Spleen (tissue), 11 donors: ENCODE results near the gene CACNA1D. TPM values are rescaled to one million over a fixed set of nuclear protein-coding genes. Genes with fewer than 3 reads are reported as not detected.

ENCODE experiments used
- DNase-seq: peaks from one replicate; pipeline ENCODE4 v3.0.0-alpha.2; 2020
- H3K27ac ChIP-seq, 8 donors: fragments of 200-600 bp; sonication (generic) in 7 of 8; 1 replicate in 4 of 8; 2 replicates in 4 of 8; pipeline versions ENCODE4 v1.5.0 to v1.8.0; 2016 to 2021; ENCODE audit warnings: inconsistent platforms in 4 of 8, mild to moderate bottlenecking in 4 of 8, moderate library complexity in 1 of 8
- H3K27me3 ChIP-seq, 7 donors: fragments of 200-600 bp; sonication (generic) in 6 of 7; replicated peaks in 1 of 7; 1 replicate in 4 of 7; 2 replicates in 3 of 7; pipeline versions ENCODE4 v1.5.0 to v1.8.0; 2016 to 2021; ENCODE audit warnings: inconsistent platforms in 3 of 7, mild to moderate bottlenecking in 1 of 7
- H3K36me3 ChIP-seq, 6 donors: fragments of 200-600 bp; sonication (generic) in 5 of 6; 1 replicate in 4 of 6; 2 replicates in 2 of 6; pipeline versions ENCODE4 v1.5.0 to v1.8.0; 2016 to 2021; ENCODE audit warnings: inconsistent platforms in 2 of 6
- H3K4me1 ChIP-seq, 6 donors: fragments of 200-600 bp; sonication (generic) in 5 of 6; 1 replicate in 3 of 6; 2 replicates in 3 of 6; pipeline versions ENCODE4 v1.5.0 to v1.8.0; 2016 to 2021; ENCODE audit warnings: inconsistent platforms in 3 of 6
- H3K4me3 ChIP-seq, 8 donors: fragments of 200-600 bp; sonication (generic) in 7 of 8; 1 replicate in 4 of 8; 2 replicates in 4 of 8; pipeline versions ENCODE4 v1.5.0 to v1.8.0; 2016 to 2021; ENCODE audit warnings: inconsistent platforms in 4 of 8, mild to moderate bottlenecking in 4 of 8, moderate library complexity in 2 of 8
- H3K9me3 ChIP-seq, 8 donors: fragments of 200-600 bp; sonication (generic) in 7 of 8; 1 replicate in 4 of 8; 2 replicates in 4 of 8; pipeline versions ENCODE4 v1.5.0 to v1.8.0; 2016 to 2021; ENCODE audit warnings: inconsistent platforms in 4 of 8
- POLR2A ChIP-seq, 3 donors: fragments of 450-650 bp; IDR thresholded peaks; one replicate each; pipeline ENCODE4 v1.5.1; 2017; ENCODE audit warnings: antibody characterized with exemption in 3 of 3, mild to moderate bottlenecking in 1 of 3
- POLR2AphosphoS5 ChIP-seq, 3 donors: sonication (generic); formaldehyde crosslinking; IDR thresholded peaks; one replicate each; pipeline ENCODE4 v1.5.1; 2017; ENCODE audit warnings: antibody characterized with exemption in 3 of 3
- WGBS, 5 donors: extraction: QIAGEN DNeasy Blood & Tissue Kit in 3 of 5; methylation state at CpG; one replicate each; pipeline versions ENCODE4 v1.1.5 to v1.1.7; 2013 to 2018; 5-methylcytosine and 5-hydroxymethylcytosine counted together
- intact Hi-C: fragments of 100-400 bp; cut with DNase I; formaldehyde crosslinking; loops from one replicate; pipeline ENCODE4 v1.15.0; 2023; ENCODE audit warnings: low total_unique reads
- polyA plus RNA-seq, 3 donors: library from polyadenylated mRNA; stranded (reverse); fragments of 200-250 nt; gene quantifications; one replicate each; pipeline ENCODE4 v1.2.1, GENCODE V29; 2013
- total RNA-seq, 7 donors: library from RNA; depleted of rRNA in 3 of 7; stranded (reverse); fragments of >200 nt in 3 of 7; fragmentation: NEBNext Ultra II Directional in 4 of 7; extraction: Animal tissue kit (Norgen Biotek cat#: 25700) in 4 of 7; gene quantifications; one replicate each; pipeline versions ENCODE4 v1.1.0 to v1.2.1, GENCODE V29; 2016 to 2021
- TF ChIP-seq, protein P1 (sequence below), 11 experiments: fragments of 200-600 bp in 7 of 11; fragments of 450-650 bp in 4 of 11; sonication (generic) in 4 of 11; IDR thresholded peaks in 8 of 11; conservative IDR thresholded peaks in 3 of 11; 1 replicate in 7 of 11; 2 replicates in 4 of 11; pipeline versions ENCODE4 v1.4.0 to v1.8.0; 2016 to 2021; ENCODE audit warnings: antibody characterized with exemption in 11 of 11, inconsistent platforms in 4 of 11, mild to moderate bottlenecking in 1 of 11
- donor health status: healthy with polysubstance abuse.
- donor health status: DM: no; HTN: no; CAD: no; lungs with moderate emphysema.
- donor health status: DM: no; HTN: no; CAD: no.
- donor health status: Bipolar disorder and iron deficiency.
- donor health status: healthy.
- donor health status: DM: no; HTN: no; CAD: no.
- donor health status: DM: yes; HTN: yes; CAD: no.

The CACNA1D gene
- total and polyA plus RNA-seq, 10 donors: 0.55 to 89.3 (median 19.1) TPM

DNA sequence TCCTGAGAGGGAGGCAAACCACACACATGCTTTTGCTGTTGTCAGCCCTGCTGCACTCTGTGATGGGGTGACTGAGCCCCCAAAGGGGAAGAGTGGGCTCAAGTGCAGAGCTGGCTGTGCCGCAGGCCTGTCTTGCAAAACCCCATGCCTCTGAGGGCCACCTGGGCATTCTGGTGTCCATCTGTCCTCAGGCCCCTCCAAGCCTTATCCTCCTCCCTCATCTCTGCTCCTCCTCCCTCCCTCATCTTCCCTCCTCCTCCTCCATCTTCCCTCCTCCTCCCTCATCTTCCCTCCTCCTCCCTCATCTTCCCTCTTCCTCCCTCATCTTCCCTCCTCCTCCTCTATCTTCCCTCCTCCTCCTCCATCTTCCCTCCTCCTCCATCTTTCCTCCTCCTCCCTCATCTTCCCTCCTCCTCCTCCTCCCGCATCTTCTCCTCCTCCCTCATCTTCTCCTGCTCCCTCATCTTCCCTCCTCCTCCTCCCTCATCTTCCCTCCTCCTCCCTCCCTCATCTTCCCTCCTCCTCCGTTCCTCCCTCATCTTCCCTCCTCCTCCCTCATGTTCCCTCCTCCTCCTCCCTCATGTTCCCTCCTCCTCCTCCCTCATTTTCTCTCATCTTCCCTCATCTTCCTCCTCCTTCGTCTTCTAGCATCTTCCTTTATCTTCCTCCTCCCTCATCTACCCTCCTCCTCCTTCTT is 311.2 kb downstream of the CACNA1D start:
- no peaks in the 10 kb centered on the region for H3K9me3 ChIP-seq
- H3K27me3 ChIP-seq: peaks cover 0 to 4% (median 0%) of the 10 kb centered on the region in 7 donors
- WGBS, 5 donors: 71 to 83% (median 76%) methylated on average over 4 of the region's 4 CpGs
- no peak overlapping the region for H3K27ac ChIP-seq
- H3K4me3 ChIP-seq: no peak overlapping the region
- H3K36me3 ChIP-seq: peaks cover 0 to 17% (median 0%) of the 10 kb centered on the region in 6 donors
- intact Hi-C loops: no loop called here
- no peak for DNase-seq
- TF ChIP-seq, protein P1, sequence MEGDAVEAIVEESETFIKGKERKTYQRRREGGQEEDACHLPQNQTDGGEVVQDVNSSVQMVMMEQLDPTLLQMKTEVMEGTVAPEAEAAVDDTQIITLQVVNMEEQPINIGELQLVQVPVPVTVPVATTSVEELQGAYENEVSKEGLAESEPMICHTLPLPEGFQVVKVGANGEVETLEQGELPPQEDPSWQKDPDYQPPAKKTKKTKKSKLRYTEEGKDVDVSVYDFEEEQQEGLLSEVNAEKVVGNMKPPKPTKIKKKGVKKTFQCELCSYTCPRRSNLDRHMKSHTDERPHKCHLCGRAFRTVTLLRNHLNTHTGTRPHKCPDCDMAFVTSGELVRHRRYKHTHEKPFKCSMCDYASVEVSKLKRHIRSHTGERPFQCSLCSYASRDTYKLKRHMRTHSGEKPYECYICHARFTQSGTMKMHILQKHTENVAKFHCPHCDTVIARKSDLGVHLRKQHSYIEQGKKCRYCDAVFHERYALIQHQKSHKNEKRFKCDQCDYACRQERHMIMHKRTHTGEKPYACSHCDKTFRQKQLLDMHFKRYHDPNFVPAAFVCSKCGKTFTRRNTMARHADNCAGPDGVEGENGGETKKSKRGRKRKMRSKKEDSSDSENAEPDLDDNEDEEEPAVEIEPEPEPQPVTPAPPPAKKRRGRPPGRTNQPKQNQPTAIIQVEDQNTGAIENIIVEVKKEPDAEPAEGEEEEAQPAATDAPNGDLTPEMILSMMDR (IDR thresholded peaks at IDR 0.05 in 8 of 11, conservative IDR thresholded peaks at IDR 0.05 in 3 of 11): no peak
- TF ChIP-seq POLR2AphosphoS5 (IDR thresholded peaks at IDR 0.05) (no peak), POLR2A (IDR thresholded peaks at IDR 0.05) (no peak)
- H3K4me1 ChIP-seq: no peaks in the 10 kb centered on the region

DNA sequence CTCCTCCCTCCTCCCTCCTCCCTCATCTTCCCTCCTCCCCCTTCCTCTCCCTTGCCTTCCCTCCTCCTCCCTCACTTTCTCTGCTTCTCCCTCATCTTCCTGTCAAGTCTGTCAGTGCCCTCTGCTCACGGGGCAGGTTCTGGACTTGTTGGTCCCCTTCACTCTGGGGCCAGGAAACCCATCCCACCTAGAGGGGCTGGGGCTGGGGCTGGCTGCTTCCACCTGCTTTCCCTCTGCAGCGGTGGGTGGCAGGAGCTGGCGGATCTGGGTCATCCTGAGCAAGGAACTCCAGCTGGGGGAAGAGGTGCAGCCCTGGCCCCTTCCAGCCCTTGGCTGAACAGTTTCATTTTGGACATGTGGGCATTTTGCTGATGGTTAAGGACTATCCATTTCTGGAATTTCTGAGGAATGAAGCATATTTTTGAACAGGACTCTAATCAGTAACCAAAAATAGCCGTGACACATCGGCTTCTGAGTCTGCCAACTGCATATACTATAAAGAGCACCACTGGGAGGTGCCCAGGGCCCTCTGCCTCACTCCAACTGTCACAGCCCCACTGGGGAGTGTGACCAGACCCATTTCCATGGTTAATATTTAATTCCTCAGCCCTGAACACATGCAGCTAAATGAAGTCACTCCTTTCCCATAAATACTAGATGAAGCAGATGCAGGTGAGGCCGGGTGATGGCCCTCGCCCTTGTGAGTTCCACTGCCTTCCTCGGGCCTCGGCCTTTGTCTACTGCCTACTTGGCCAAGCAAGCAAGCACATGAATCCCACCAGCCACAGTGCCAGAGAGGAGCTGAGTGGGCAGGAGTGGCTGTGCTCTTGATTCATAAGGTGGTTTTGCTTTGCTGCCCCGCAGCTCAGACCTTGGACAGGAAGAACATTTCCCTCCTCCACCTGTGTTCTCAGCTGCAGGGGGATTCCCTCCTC is 312.0 kb downstream of the CACNA1D start:
- intact Hi-C loops: no loop called here
- Histone ChIP-seq H3K36me3 (peaks cover 0 to 22% (median 0%) of the 10 kb centered on the region in 6 donors), H3K27ac (no peak overlapping the region), H3K4me1 (no peaks in the 10 kb centered on the region), H3K27me3 (peaks cover 0 to 4% (median 0%) of the 10 kb centered on the region in 7 donors), H3K4me3 (no peak overlapping the region), H3K9me3 (no peaks in the 10 kb centered on the region)
- TF ChIP-seq, protein P1 (IDR thresholded peaks at IDR 0.05 in 8 of 11, conservative IDR thresholded peaks at IDR 0.05 in 3 of 11): no peak
- TF ChIP-seq POLR2AphosphoS5 (IDR thresholded peaks at IDR 0.05) (no peak), POLR2A (IDR thresholded peaks at IDR 0.05) (no peak)
- DNase-seq: peak; percentile 53
- 72 to 82% (median 77%) methylated on average over 10 of the region's 10 CpGs for WGBS, 5 donors

DNA sequence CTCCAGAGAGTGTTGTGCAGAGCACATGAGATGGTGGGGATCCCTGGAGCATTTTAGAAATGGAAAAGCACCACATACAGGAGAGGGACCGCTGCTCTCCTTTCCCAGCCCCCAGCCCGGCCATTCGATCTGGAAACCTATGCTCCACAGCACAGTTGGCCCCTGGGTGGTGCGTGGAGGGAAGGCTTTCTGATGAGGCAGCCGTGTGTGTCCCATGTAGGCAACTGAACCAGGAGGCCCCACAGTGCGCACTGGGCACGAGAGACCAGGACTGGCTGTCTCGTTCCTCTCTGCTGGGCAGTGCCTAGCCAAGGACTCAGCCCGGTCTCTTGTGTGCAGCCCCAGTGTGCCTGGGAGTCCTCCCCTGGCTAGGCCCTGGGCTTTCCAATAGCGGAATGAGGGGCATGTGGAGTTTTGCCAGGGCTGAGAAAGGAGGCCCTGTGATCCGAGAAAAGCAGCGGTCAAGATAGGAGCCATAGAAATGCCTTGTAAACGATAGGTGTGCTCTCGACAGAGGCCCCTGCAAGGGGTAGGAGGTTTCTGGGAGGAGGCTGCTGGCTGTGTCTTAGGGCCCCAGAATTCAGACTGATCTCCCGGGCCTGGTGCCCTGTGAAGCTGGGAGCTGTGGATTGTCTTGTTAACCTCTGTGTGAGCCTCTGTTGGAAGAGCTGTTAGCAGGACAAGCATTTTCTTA is 312.9 kb downstream of the CACNA1D start:
- Histone ChIP-seq H3K27ac (no peak overlapping the region), H3K27me3 (peaks cover 0 to 4% (median 0%) of the 10 kb centered on the region in 7 donors), H3K36me3 (peaks cover 0 to 27% (median 0%) of the 10 kb centered on the region in 6 donors), H3K4me3 (no peak overlapping the region), H3K4me1 (no peaks in the 10 kb centered on the region), H3K9me3 (no peaks in the 10 kb centered on the region)
- peak; percentile 71 for DNase-seq
- intact Hi-C loops: no loop called here
- WGBS, 5 donors: 80 to 91% (median 88%) methylated on average over 15 of the region's 15 CpGs
- no peak for TF ChIP-seq POLR2AphosphoS5 (IDR thresholded peaks at IDR 0.05)
- TF ChIP-seq, protein P1 (IDR thresholded peaks at IDR 0.05 in 8 of 11, conservative IDR thresholded peaks at IDR 0.05 in 3 of 11): no peak
- TF ChIP-seq POLR2A (IDR thresholded peaks at IDR 0.05): no peak
